ENCODE results near the gene FIZ1. TPM values are rescaled to one million over a fixed set of nuclear protein-coding genes. Genes with fewer than 3 reads are reported as not detected.

Gene FIZ1
- total RNA-seq, 4 donors from 2014 or later = 5.8 to 12.7 (median 7.9) TPM

- Histone ChIP-seq H3K27ac (peak overlapping the region in 3 of 4 donors; percentile 78 to 80 (median 80)), H3K36me3 (no peaks in the 10 kb centered on the region), H3K9me3 (no peaks in the 10 kb centered on the region), H3K4me3 (no peak overlapping the region), H3K27me3 (peaks cover 0 to 58% (median 0%) of the 10 kb centered on the region in 4 donors), H3K4me1 (peaks cover 0 to 36% (median 17%) of the 10 kb centered on the region in 3 donors)
- TF ChIP-seq CTCF (IDR thresholded peaks at IDR 0.05) (no peak), POLR2A (IDR thresholded peaks at IDR 0.05) (no peak)
- intact Hi-C loops (cut with DNase I) = no loop called here
- 62 to 64% methylated on average over 9 to 10 of the region's 11 CpGs for WGBS, 2 donors
- no peak for DNase-seq
These were observed 53.3 kb downstream of the FIZ1 start for GRCh38 chr19:55546011-55546410.

- WGBS, 2 donors = 84 to 92% methylated on average over 8 to 9 of the region's 10 CpGs
- H3K9me3 ChIP-seq = no peaks in the 10 kb centered on the region
- H3K27ac ChIP-seq = peak within 1 kb of the TSS in 3 of 4 donors; percentile 78 to 80 (median 80)
- no peak within 1 kb of the TSS for H3K4me3 ChIP-seq
- H3K27me3 ChIP-seq = peaks cover 0 to 58% (median 0%) of the 10 kb centered on the region in 4 donors
- H3K4me1 ChIP-seq = peaks cover 0 to 36% (median 17%) of the 10 kb centered on the region in 3 donors
- no peaks in the 10 kb centered on the region for H3K36me3 ChIP-seq
- DNase-seq = no peak
- TF ChIP-seq CTCF (IDR thresholded peaks at IDR 0.05) = no peak
- no peak for TF ChIP-seq POLR2A (IDR thresholded peaks at IDR 0.05)
- intact Hi-C loops (cut with DNase I) = no loop called here
These were observed 53.9 kb downstream of the FIZ1 start, which contains the start of gene SBK3 for GRCh38 chr19:55545443-55545842. TSS of gene SBK3 (minus strand) at chr19:55545543. CDS start at chr19:55545543, 0 bp downstream.

- no peak overlapping the region for H3K4me3 ChIP-seq
These were observed 54.4 kb downstream of the FIZ1 start for GRCh38 chr19:55544776-55545439.

GRCh38 chr19:55544014-55544413 is 55.3 kb downstream of the FIZ1 start:
- no peaks in the 10 kb centered on the region for H3K9me3 ChIP-seq
- H3K27me3 ChIP-seq = peaks cover 0 to 47% (median 0%) of the 10 kb centered on the region in 4 donors
- intact Hi-C loops (cut with DNase I) = no loop called here
- H3K27ac ChIP-seq = no peak overlapping the region
- H3K4me1 ChIP-seq = peaks cover 0 to 26% (median 13%) of the 10 kb centered on the region in 3 donors
- WGBS, 2 donors = 75 to 82% methylated on average over 5 to 9 of the region's 15 CpGs
- no peak overlapping the region for H3K4me3 ChIP-seq
- TF ChIP-seq POLR2A (IDR thresholded peaks at IDR 0.05) (no peak), CTCF (IDR thresholded peaks at IDR 0.05) (no peak)
- no peak for DNase-seq
- no peaks in the 10 kb centered on the region for H3K36me3 ChIP-seq

More at GRCh38 chr19:55544776-55545439, 54.4 kb downstream of the FIZ1 start:
- WGBS, 2 donors = 50 to 64% methylated on average over 5 to 9 of the region's 23 CpGs
- intact Hi-C loops (cut with DNase I) = no loop called here
- DNase-seq = no peak
- no peaks in the 10 kb centered on the region for H3K36me3 ChIP-seq
- no peak overlapping the region for H3K27ac ChIP-seq
- H3K4me1 ChIP-seq = peaks cover 0 to 32% (median 17%) of the 10 kb centered on the region in 3 donors
- no peaks in the 10 kb centered on the region for H3K9me3 ChIP-seq
- peaks cover 0 to 53% (median 0%) of the 10 kb centered on the region in 4 donors for H3K27me3 ChIP-seq
- TF ChIP-seq CTCF (IDR thresholded peaks at IDR 0.05) (no peak), POLR2A (IDR thresholded peaks at IDR 0.05) (no peak)

- H3K9me3 ChIP-seq = no peaks in the 10 kb centered on the region
- H3K27ac ChIP-seq = no peak overlapping the region
- H3K27me3 ChIP-seq = peaks cover 0 to 45% (median 0%) of the 10 kb centered on the region in 4 donors
- no peak overlapping the region for H3K4me3 ChIP-seq
- DNase-seq = no peak
- peaks cover 0 to 26% (median 13%) of the 10 kb centered on the region in 3 donors for H3K4me1 ChIP-seq
- no peak for TF ChIP-seq CTCF (IDR thresholded peaks at IDR 0.05)
- TF ChIP-seq POLR2A (IDR thresholded peaks at IDR 0.05) = no peak
- intact Hi-C loops (cut with DNase I) = no loop called here
- H3K36me3 ChIP-seq = no peaks in the 10 kb centered on the region
- WGBS, 2 donors = 44 to 71% methylated on average over 4 to 5 of the region's 5 CpGs
These were observed 55.8 kb downstream of the FIZ1 start for GRCh38 chr19:55543567-55543966.

Measured in esophagus squamous epithelium (tissue), 5 donors.